ENCODE data around the gene SGMS1. TPM values are rescaled to one million over a fixed set of nuclear protein-coding genes. Genes with fewer than 3 reads are reported as not detected.
"Not testable (repeated sequence)": the region's sequence is repeated elsewhere in the genome, so short reads cannot be mapped to it uniquely, and the experiment has no call there.

Gene SGMS1
- 128 TPM for total RNA-seq

DNA sequence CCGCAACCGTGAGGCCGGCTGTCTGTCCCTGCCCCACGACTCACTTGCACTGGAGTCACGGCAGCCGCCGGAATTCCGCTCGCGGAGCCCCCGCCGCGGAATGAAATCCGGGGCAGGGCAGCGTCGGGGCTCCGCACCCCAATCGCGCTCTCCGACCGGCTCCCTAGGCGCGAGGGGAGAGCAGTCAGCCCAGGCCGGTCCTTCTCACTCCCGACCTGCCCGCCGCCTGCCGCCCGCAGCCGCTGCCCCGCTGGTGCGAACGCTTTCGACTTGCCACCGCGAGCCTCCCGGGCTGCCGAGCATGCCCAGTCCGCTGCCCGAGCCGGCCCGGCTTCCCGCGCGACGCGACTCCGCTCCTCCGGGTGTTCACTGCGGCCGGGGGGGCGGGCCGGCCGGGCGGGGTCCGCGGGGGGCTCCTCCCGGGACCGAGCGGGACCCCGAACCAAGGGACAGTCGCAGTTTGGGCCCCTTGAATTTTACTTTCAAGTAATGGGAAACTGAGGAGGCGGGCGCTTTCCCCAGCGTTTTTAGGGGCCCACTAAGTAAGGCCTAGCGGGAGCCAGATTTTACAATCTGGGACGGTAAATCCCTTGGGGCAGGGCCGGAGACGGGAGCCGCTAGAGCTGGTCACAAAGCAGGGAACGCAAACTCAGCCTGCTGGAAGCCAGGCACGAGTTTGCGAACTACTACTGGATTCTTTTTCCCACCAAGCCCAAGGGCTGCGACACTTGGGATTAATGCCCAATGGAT is at the start of gene SGMS1:
SGMS1 (minus strand) TSS at position 294 of the 750 bp plus-strand sequence. CDS start 279,842 bp downstream, outside the sequence.
- Histone ChIP-seq H3K27me3 (no peaks in the 10 kb centered on the region), H3K9me3 (no peaks in the 10 kb centered on the region), H3K4me1 (peaks cover 0 to 12% of the 10 kb centered on the region in 2 donors), H3K27ac (peak within 1 kb of the TSS; percentile 97 to 98), H3K36me3 (no peaks in the 10 kb centered on the region), H3K4me3 (peak within 1 kb of the TSS; percentile 72 to 85)
- intact Hi-C loops (cut with DNase I) = loop anchor here (1.0 to 10.0 kb wide), 6 partner anchors 19 to 1969 kb away; no protein-coding TSS in a partner anchor
- TF ChIP-seq, protein P1, sequence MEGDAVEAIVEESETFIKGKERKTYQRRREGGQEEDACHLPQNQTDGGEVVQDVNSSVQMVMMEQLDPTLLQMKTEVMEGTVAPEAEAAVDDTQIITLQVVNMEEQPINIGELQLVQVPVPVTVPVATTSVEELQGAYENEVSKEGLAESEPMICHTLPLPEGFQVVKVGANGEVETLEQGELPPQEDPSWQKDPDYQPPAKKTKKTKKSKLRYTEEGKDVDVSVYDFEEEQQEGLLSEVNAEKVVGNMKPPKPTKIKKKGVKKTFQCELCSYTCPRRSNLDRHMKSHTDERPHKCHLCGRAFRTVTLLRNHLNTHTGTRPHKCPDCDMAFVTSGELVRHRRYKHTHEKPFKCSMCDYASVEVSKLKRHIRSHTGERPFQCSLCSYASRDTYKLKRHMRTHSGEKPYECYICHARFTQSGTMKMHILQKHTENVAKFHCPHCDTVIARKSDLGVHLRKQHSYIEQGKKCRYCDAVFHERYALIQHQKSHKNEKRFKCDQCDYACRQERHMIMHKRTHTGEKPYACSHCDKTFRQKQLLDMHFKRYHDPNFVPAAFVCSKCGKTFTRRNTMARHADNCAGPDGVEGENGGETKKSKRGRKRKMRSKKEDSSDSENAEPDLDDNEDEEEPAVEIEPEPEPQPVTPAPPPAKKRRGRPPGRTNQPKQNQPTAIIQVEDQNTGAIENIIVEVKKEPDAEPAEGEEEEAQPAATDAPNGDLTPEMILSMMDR (IDR thresholded peaks at IDR 0.05) = no peak
- peak; percentile 25 to 91 for DNase-seq (ENCODE audit: low spot score in 2 of 2)

DNA sequence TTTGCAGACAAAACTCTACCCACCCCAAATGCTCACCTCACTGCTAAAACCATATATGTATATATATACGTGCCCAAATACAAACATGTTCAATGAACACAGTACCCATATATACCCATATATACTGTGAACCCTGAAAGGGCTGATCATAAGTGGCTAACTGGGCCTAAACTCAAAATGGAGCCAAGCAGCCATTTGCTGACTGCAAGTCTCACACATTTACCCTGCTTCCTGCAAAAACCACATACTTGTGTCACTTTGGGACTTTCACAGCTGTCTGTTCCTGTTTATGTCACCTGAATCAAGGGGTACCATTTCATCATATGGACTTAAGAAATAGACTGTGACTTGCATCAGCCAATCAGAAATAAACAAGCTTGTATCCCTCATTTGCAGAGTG is 48.4 kb upstream of the SGMS1 start:
- H3K27ac ChIP-seq; H3K27me3 ChIP-seq; H3K9me3 ChIP-seq; H3K4me1 ChIP-seq; H3K4me3 ChIP-seq; H3K36me3 ChIP-seq; intact Hi-C loops (cut with DNase I): not testable (repeated sequence)
- peak in 1 of 2 donors; percentile 5 for DNase-seq (ENCODE audit: low spot score in 2 of 2)

DNA sequence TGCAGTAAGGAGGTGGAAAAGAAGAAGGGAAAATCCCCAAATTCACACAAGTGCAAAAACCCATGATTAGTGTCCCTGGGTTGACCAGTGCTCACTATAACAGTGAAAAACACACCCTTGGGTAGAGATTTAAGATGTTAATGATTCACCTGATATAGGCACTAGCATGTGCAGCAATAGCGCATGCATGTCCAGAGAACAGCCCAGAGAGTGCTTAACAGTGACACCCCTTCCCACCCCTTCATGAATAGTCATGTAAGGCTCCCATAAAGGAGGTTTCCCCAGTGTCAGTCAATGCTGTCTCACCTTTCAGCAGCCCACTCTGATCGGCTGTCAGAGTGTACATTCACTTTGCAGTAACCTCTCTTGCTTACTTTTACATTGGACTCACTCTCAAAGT is 47.9 kb upstream of the SGMS1 start:
- DNase-seq (ENCODE audit: low spot score in 2 of 2); H3K36me3 ChIP-seq; H3K4me1 ChIP-seq; H3K4me3 ChIP-seq; H3K27ac ChIP-seq; intact Hi-C loops (cut with DNase I); H3K27me3 ChIP-seq; H3K9me3 ChIP-seq: not testable (repeated sequence)

DNA sequence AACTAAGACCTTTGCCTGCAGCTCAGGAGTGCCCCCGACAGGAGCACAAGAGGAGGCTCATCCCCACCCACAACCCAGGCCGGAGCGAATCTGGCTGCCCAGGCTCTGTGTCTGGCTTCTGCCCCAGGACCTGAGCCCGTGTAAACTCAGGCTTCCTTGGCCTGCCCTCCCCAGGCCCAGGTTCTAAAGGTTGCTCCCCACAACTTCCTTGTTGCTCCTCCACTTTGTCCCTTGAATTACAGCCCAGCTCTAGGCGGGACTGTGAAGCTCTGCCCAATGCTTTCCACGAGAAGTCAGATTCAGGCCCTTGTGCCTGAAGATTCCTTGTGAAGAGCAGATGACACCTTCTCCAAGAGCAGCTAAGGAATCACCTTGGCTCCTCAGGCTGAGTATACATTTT is 46.2 kb upstream of the SGMS1 start:
- intact Hi-C loops (cut with DNase I); H3K9me3 ChIP-seq; H3K27ac ChIP-seq; H3K27me3 ChIP-seq; H3K4me3 ChIP-seq; H3K36me3 ChIP-seq; H3K4me1 ChIP-seq; DNase-seq (ENCODE audit: low spot score in 2 of 2): not testable (repeated sequence)

DNA sequence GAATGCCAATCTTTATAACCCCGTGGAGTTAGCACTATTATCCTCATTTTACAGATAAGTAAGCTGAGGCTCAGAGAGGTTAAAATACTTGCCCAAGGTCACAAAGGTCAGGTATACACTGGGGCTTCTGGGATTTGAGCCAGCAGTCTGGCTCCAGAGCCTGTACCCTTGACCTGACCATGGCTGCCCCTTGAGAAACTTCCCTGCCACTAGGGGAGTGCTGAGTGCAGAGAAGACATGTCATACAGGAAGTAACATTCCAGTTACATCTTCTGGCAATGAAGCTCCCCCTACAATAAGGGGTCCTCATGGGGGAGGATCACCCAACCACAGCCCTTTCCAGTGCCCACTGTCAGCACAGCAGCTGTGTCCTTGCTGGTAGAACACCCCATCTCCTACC is 43.6 kb upstream of the SGMS1 start:
- H3K27ac ChIP-seq; DNase-seq (ENCODE audit: low spot score in 2 of 2); H3K36me3 ChIP-seq; H3K4me3 ChIP-seq; H3K27me3 ChIP-seq; intact Hi-C loops (cut with DNase I); H3K9me3 ChIP-seq; H3K4me1 ChIP-seq: not testable (repeated sequence)

DNA sequence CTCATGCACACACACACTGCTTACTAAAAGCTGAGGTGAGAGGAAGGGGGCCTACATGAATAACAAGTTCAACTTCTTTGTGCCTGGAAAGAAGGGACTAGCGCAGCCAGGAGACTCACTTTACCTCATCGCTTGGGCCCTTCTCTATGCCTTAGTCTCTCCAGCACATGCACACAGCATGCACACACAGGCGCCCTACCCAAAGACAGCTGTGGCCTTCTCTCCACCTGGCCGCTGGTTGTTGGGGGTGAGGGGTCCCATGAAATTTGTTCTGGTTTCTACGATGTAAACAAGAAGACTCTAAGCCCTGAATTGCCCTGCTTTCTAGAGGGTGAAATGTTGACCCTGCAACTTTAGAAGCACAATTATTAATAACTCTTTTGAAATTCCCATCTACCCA is 38.7 kb upstream of the SGMS1 start:
- H3K27ac ChIP-seq; H3K4me3 ChIP-seq; H3K4me1 ChIP-seq; DNase-seq (ENCODE audit: low spot score in 2 of 2); H3K36me3 ChIP-seq; intact Hi-C loops (cut with DNase I); H3K27me3 ChIP-seq; H3K9me3 ChIP-seq: not testable (repeated sequence)

DNA sequence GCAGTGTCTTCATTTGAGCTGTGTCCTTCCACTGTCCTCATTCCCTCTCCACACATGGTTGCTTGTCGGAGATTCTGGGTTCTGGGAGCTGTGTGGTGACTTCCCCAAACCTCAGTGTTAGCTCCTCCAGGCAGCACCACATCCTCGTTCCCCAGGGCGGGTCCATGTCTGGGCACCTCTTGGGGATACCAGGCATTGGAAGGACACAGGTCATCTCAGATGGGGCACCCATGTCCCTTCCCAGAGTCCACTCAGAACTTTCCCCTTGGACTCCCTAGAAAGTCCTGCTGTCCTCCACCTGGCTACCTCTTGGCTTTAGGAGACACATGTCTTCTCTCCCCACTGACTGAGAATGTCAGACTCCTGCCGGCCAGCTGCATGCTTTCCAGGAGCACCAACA is 37.8 kb upstream of the SGMS1 start:
- H3K27ac ChIP-seq; DNase-seq (ENCODE audit: low spot score in 2 of 2); H3K4me1 ChIP-seq; H3K36me3 ChIP-seq; H3K27me3 ChIP-seq; H3K9me3 ChIP-seq; intact Hi-C loops (cut with DNase I); H3K4me3 ChIP-seq: not testable (repeated sequence)

DNA sequence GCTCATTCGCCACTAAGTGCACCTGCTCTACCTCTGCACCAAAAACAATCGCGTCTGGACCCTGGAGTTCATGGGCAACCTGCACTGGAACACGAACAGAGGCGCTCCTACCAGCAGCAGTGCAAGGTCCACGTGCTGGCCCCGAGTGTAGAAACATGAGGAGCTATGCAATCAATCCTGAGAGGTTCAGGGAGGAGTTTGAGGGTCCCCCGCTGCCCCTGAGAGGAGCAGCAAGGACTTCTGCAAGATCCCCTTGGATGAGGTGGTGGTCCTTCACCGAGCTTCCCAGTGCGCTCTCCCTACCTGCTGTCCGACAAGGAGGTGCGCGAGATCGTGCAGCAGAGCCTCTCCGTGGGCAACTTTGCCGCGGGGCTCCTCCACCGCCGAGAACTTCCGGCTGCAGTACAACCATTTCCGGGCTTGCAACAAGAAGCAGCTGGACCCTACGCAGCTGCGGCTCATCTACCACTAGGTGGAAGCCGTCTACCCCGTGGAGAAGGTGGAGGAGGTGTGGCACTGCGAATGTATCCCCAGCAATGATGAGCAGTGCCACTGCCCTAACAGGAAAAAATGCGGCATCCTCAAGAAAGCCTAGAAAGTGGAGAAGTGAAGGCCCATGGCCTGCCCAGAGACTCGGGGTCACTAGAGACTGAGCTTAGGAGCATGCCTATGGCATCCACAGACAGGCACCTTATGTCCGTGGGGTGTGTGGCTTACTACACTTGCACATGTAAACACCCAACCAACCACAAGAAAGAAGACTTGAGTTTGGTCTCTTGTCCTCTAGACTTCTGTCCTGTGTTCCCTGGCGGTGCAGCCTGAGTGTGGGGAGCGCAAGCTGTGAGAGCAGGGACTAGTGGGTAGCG is 36.3 kb upstream of the SGMS1 start:
- H3K4me1 ChIP-seq; intact Hi-C loops (cut with DNase I); H3K9me3 ChIP-seq; H3K27me3 ChIP-seq; H3K27ac ChIP-seq; DNase-seq (ENCODE audit: low spot score in 2 of 2); H3K36me3 ChIP-seq: not testable (repeated sequence)
- H3K4me3 ChIP-seq = peak overlapping the region; percentile 17 to 36

DNA sequence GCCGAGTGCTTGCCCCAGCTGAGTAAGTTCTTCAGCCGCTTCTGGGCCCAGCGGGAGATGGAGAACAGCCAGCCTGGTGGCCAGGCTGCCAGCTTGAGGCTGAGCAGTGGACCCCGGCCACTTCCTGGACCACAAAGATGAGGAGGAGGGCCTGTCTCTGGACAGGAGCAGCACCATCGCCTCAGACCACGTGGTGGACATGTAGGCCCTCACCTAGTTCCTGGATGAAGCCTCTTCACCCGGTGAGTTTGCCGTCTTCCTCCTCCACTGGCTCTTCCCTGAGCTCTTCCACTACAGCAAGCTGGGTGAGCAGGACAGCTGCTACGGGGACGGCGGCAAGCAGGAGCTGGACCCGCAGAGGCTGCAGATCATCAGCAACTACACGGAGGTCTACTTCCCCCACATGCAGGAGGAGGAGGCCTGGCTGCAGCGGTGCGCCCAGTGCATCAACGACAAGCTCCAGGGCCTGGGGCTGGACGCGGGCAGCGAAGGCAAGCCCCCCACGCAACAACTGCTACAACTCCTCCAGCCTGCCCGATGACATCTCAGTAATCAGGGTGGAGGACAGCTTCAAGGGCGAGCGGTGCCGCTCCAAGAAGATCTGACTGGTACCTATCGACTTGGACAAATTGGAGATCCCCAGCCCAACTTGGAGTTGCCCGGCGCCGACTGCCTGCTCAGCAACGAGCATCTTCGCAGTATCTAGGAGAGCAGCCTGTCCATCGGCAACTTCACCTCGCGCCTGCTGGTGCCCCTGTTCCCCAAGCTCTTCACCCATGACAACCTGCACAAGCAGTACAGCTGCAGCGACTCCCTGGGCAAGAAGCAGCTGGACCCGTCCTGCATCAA is 35.5 kb upstream of the SGMS1 start:
- H3K9me3 ChIP-seq; intact Hi-C loops (cut with DNase I): not testable (repeated sequence)

More for the DNA sequence above, 35.5 kb upstream of the SGMS1 start:
- H3K4me3 ChIP-seq = peak overlapping the region in 1 of 2 donors; percentile 36
- not testable (repeated sequence) for H3K4me1 ChIP-seq; H3K27me3 ChIP-seq; DNase-seq (ENCODE audit: low spot score in 2 of 2); H3K27ac ChIP-seq; H3K36me3 ChIP-seq

Measured in ascending aorta (tissue), 2 donors.